Astrocyte of the spinal cord (primary cell): ENCODE measurements around the gene EIF4E3.

Experiments
- DNase-seq: peaks from one replicate; pipeline ENCODE4 v3.0.0; 2011; ENCODE audit warnings: low read depth, low spot score
- H3K4me3 ChIP-seq: 2 replicates; pipeline ENCODE4 v1.5.1; 2011; ENCODE audit warnings: low read depth, mild to moderate bottlenecking, low read length, moderate library complexity
- CTCF ChIP-seq: IDR thresholded peaks from 2 replicates; pipeline ENCODE4 v1.5.1; 2012; ENCODE audit warnings: low read depth, mild to moderate bottlenecking, low read length, inconsistent platforms
- in situ Hi-C: cut with HindIII; loops from 2 replicates; pipeline ENCODE4 v1.10.0; 2017; ENCODE audit warnings: low sequenced_read_pairs

Gene EIF4E3

GRCh38 chr3:71676931-71677330 lies 48.3 kb downstream of the EIF4E3 start:
- H3K4me3 ChIP-seq = no peak overlapping the region
- no peak for TF ChIP-seq CTCF
- in situ Hi-C loops = no loop called here
- no peak for DNase-seq

GRCh38 chr3:71673486-71673885 lies 51.7 kb downstream of the EIF4E3 start:
- in situ Hi-C loops = no loop called here
- no peak overlapping the region for H3K4me3 ChIP-seq
- TF ChIP-seq CTCF = no peak
- DNase-seq = peak; percentile 14

GRCh38 chr3:71672807-71673206 lies 52.4 kb downstream of the EIF4E3 start:
- in situ Hi-C loops = no loop called here
- no peak for TF ChIP-seq CTCF
- H3K4me3 ChIP-seq = no peak overlapping the region
- DNase-seq = no peak

GRCh38 chr3:71672340-71672739 lies 52.9 kb downstream of the EIF4E3 start:
- DNase-seq = no peak
- in situ Hi-C loops = no loop called here
- H3K4me3 ChIP-seq = no peak overlapping the region
- TF ChIP-seq CTCF = no peak

GRCh38 chr3:71671216-71671845 lies 53.9 kb downstream of the EIF4E3 start:
- no peak for TF ChIP-seq CTCF
- no peak overlapping the region for H3K4me3 ChIP-seq
- in situ Hi-C loops = no loop called here
- DNase-seq = no peak

- H3K4me3 ChIP-seq = no peak overlapping the region
- TF ChIP-seq CTCF = no peak
- in situ Hi-C loops = no loop called here
- DNase-seq = no peak
These were observed 62.6 kb downstream of the EIF4E3 start for GRCh38 chr3:71662568-71662967.

GRCh38 chr3:71662056-71662455 lies 63.1 kb downstream of the EIF4E3 start:
- no peak for TF ChIP-seq CTCF
- DNase-seq = no peak
- in situ Hi-C loops = no loop called here
- H3K4me3 ChIP-seq = no peak overlapping the region
